ENCODE measurements around the gene GJC2.
A peak's percentile ranks its signal among the peaks of the same experiment; 100 is the strongest.

Gene GJC2

GRCh38 chr1:228163007-228163753 is 13.4 kb downstream of the GJC2 start:
- no peak for DNase-seq (ENCODE audit: extremely low read depth, low read depth)
- TF ChIP-seq CTCF (IDR thresholded peaks at IDR 0.05; ENCODE audit: low read depth, low read length) = no peak

GRCh38 chr1:228163776-228164519 is 14.2 kb downstream of the GJC2 start:
- TF ChIP-seq CTCF (IDR thresholded peaks at IDR 0.05; ENCODE audit: low read depth, low read length) = no peak
- DNase-seq (ENCODE audit: extremely low read depth, low read depth) = no peak

GRCh38 chr1:228164561-228165371 is 15.0 kb downstream of the GJC2 start:
- no peak for DNase-seq (ENCODE audit: extremely low read depth, low read depth)

GRCh38 chr1:228165372-228166169 is 15.8 kb downstream of the GJC2 start, which contains the start of gene IBA57:
Gene IBA57, plus strand, starts transcription at chr1:228165804. Its CDS starts 13 bp downstream, at chr1:228165817.
- peak; percentile 99 for DNase-seq (ENCODE audit: extremely low read depth, low read depth)
- peak; percentile 83 for TF ChIP-seq CTCF (IDR thresholded peaks at IDR 0.05; ENCODE audit: low read depth, low read length)

More at GRCh38 chr1:228164561-228165371, 15.0 kb downstream of the GJC2 start:
- no peak for TF ChIP-seq CTCF (IDR thresholded peaks at IDR 0.05; ENCODE audit: low read depth, low read length)

GRCh38 chr1:228166170-228166936 is 16.6 kb downstream of the GJC2 start:
- DNase-seq (ENCODE audit: extremely low read depth, low read depth) = no peak
- peak; percentile 26 for TF ChIP-seq CTCF (IDR thresholded peaks at IDR 0.05; ENCODE audit: low read depth, low read length)

GRCh38 chr1:228168563-228169270 is 19.0 kb downstream of the GJC2 start:
- no peak for DNase-seq (ENCODE audit: extremely low read depth, low read depth)
- no peak for TF ChIP-seq CTCF (IDR thresholded peaks at IDR 0.05; ENCODE audit: low read depth, low read length)

All from AG09319 (cell line).